Measurements from ENCODE around the gene RPL11.
"Not testable (repeated sequence)": the region's sequence is repeated elsewhere in the genome, so short reads cannot be mapped to it uniquely, and the experiment has no call there.

Gene RPL11

DNA sequence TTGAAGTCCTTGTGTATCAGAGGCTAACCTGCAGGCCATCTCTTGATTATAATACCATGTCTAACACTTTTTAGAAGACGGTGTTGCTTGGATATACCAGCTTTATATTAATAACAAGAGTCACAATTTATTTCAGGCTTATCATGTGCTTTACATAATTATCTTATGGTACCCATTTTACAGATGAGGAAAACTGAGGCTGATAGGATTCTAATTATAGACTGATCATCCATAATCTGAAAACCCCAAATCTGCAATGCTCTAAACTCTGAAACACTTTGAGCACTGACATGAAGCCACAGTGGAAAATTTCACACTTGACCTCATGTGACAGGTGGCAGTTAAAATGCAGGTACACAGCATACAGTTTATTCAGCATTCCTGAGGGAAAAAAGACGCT is 7.2 kb upstream of the RPL11 start:
- no peak for DNase-seq (ENCODE audit: low read depth in 1 of 2, low spot score in 1 of 2)
- Histone ChIP-seq H3K27ac (replicated peaks) (no peak overlapping the region), H3K4me3 (replicated peaks; ENCODE audit: insufficient read depth, low read length) (no peak overlapping the region), H3K27me3 (ENCODE audit: insufficient read depth, poor library complexity, severe bottlenecking) (no peaks in the 10 kb centered on the region)
- TF ChIP-seq, protein P1, sequence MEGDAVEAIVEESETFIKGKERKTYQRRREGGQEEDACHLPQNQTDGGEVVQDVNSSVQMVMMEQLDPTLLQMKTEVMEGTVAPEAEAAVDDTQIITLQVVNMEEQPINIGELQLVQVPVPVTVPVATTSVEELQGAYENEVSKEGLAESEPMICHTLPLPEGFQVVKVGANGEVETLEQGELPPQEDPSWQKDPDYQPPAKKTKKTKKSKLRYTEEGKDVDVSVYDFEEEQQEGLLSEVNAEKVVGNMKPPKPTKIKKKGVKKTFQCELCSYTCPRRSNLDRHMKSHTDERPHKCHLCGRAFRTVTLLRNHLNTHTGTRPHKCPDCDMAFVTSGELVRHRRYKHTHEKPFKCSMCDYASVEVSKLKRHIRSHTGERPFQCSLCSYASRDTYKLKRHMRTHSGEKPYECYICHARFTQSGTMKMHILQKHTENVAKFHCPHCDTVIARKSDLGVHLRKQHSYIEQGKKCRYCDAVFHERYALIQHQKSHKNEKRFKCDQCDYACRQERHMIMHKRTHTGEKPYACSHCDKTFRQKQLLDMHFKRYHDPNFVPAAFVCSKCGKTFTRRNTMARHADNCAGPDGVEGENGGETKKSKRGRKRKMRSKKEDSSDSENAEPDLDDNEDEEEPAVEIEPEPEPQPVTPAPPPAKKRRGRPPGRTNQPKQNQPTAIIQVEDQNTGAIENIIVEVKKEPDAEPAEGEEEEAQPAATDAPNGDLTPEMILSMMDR (IDR thresholded peaks at IDR 0.05; ENCODE audit: insufficient read depth, low read length) = no peak
- TF ChIP-seq POLR2AphosphoS5 (IDR thresholded peaks at IDR 0.05; ENCODE audit: low read depth) (no peak), GABPA (IDR thresholded peaks at IDR 0.05; ENCODE audit: low read depth) (no peak), REST (IDR thresholded peaks at IDR 0.05; ENCODE audit: insufficient replicate concordance, low read depth) (no peak)

DNA sequence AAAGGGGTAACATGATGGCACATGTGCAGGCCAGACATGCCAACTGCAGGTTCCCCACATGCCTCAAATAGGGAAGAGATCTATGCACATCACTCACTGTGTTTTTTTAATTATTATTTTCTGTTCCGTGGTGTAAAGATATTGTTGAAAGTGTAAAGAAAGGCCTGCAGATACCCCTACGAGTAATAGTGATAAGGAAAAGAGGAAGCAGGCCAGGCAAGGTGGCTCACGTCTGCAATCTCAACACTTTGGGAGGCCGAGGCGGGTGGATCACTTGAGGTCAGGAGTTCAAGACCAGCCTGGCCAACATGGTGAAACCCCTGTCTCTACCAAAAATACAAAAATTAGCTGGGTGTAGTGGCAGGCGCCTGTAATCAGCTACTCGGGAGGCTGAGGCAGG is 6.4 kb upstream of the RPL11 start:
- H3K27ac ChIP-seq (replicated peaks); DNase-seq (ENCODE audit: low read depth in 1 of 2, low spot score in 1 of 2): not testable (repeated sequence)

GRCh38 chr1:23687680-23688079 is 3.9 kb upstream of the RPL11 start:
- not testable (repeated sequence) for H3K27me3 ChIP-seq (ENCODE audit: insufficient read depth, poor library complexity, severe bottlenecking); DNase-seq (ENCODE audit: low read depth in 1 of 2, low spot score in 1 of 2); H3K4me3 ChIP-seq (replicated peaks; ENCODE audit: insufficient read depth, low read length)

More for the DNA sequence above, 6.4 kb upstream of the RPL11 start:
- H3K27me3 ChIP-seq (ENCODE audit: insufficient read depth, poor library complexity, severe bottlenecking); H3K4me3 ChIP-seq (replicated peaks; ENCODE audit: insufficient read depth, low read length): not testable (repeated sequence)

GRCh38 chr1:23688281-23688680 is 3.3 kb upstream of the RPL11 start:
- not testable (repeated sequence) for H3K27ac ChIP-seq (replicated peaks); H3K27me3 ChIP-seq (ENCODE audit: insufficient read depth, poor library complexity, severe bottlenecking); H3K4me3 ChIP-seq (replicated peaks; ENCODE audit: insufficient read depth, low read length); DNase-seq (ENCODE audit: low read depth in 1 of 2, low spot score in 1 of 2)

More at GRCh38 chr1:23687680-23688079, 3.9 kb upstream of the RPL11 start:
- not testable (repeated sequence) for H3K27ac ChIP-seq (replicated peaks)

DNA sequence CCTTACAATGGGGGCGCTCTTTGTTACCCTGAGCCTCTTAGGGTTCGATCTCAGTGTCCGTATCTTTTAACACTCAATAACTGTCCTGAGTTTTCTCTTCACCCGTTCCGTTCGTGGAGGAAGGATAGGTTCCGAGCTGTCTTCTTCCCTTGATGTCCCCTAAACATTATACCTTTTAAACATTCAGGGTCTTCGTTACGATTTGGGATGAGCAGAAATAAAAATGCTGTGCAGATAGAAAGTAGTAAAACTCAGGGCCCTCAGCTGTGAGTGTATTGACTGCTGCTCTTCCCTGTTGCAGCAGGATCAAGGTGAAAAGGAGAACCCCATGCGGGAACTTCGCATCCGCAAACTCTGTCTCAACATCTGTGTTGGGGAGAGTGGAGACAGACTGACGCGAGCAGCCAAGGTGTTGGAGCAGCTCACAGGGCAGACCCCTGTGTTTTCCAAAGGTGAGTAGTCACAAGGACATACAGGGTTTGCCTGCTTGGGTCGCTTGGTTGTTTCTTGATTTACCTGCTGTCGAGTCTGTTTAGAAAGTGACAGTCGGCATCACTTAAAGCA is 784 bp downstream of the RPL11 start:
- DNase-seq (ENCODE audit: low read depth in 1 of 2, low spot score in 1 of 2) = peak in 1 of 2 experiments; percentile 65
- Histone ChIP-seq H3K27ac (replicated peaks) (peak overlapping the region; percentile 91), H3K4me3 (replicated peaks; ENCODE audit: insufficient read depth, low read length) (peak overlapping the region; percentile 66)

More for the DNA sequence above, 784 bp downstream of the RPL11 start:
- H3K27me3 ChIP-seq (ENCODE audit: insufficient read depth, poor library complexity, severe bottlenecking) = no peaks in the 10 kb centered on the region
- peak; percentile 65; the same call in 1 of the 2 replicates for TF ChIP-seq SPI1 (IDR thresholded peaks at IDR 0.05; ENCODE audit: borderline replicate concordance, low read depth)
- TF ChIP-seq POLR2AphosphoS5 (IDR thresholded peaks at IDR 0.05; ENCODE audit: low read depth) = no peak
- no peak for TF ChIP-seq REST (IDR thresholded peaks at IDR 0.05; ENCODE audit: insufficient replicate concordance, low read depth)

Data from HL-60 (cell line).